Fibroblast of the aortic adventitia (primary cell): ENCODE data around the gene DTYMK. TPM values are rescaled to one million over a fixed set of nuclear protein-coding genes. Genes with fewer than 3 reads are reported as not detected.

Experiments used
- DNase-seq: peaks from one replicate; pipeline ENCODE4 v3.0.0-alpha.2; 2010; ENCODE audit warnings: low read depth
- H3K4me3 ChIP-seq: 2 replicates; pipeline ENCODE4 v1.5.1; 2011; ENCODE audit warnings: low read depth, mild to moderate bottlenecking, control low read depth, low read length, moderate library complexity
- total RNA-seq: library from RNA; depleted of rRNA; stranded (reverse); fragments of >200 nt; gene quantifications from 2 replicates; pipeline ENCODE4 v1.2.3, GENCODE V29; 2012; ENCODE audit warnings: low replicate concordance
- TF ChIP-seq, protein P1 (sequence below): IDR thresholded peaks from 2 replicates; pipeline ENCODE4 v1.5.1; 2011; ENCODE audit warnings: mild to moderate bottlenecking, low read length, control low read depth, inconsistent platforms; ENCODE audit not compliant: insufficient read depth

The DTYMK gene
- total RNA-seq, 1 donor: 41.8 TPM

GRCh38 chr2:241730671-241731293, 44.2 kb upstream of the DTYMK start:
- no peak for DNase-seq
- TF ChIP-seq, protein P1, sequence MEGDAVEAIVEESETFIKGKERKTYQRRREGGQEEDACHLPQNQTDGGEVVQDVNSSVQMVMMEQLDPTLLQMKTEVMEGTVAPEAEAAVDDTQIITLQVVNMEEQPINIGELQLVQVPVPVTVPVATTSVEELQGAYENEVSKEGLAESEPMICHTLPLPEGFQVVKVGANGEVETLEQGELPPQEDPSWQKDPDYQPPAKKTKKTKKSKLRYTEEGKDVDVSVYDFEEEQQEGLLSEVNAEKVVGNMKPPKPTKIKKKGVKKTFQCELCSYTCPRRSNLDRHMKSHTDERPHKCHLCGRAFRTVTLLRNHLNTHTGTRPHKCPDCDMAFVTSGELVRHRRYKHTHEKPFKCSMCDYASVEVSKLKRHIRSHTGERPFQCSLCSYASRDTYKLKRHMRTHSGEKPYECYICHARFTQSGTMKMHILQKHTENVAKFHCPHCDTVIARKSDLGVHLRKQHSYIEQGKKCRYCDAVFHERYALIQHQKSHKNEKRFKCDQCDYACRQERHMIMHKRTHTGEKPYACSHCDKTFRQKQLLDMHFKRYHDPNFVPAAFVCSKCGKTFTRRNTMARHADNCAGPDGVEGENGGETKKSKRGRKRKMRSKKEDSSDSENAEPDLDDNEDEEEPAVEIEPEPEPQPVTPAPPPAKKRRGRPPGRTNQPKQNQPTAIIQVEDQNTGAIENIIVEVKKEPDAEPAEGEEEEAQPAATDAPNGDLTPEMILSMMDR: no peak
- H3K4me3 ChIP-seq: no peak overlapping the region

DNA sequence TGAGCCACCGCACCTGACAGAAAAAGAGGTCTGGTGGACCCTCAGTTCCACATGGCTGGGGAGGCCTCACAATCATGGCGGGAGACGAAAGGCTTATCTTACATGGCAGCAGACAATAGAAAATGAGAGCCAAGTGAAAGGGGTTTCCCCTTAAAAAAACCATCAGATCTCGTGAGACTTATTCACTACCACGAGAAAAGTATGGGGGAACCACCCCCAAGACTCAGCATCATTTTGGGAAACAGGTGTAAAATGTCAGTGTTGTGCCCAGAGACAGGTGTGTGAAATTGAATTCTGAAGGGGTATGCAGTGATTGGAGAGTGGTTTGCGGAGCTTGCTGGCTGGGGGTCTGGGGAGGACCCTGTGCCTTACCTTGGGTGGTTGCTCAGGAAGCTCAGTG, 43.3 kb upstream of the DTYMK start:
- TF ChIP-seq, protein P1: no peak
- DNase-seq: no peak
- no peak overlapping the region for H3K4me3 ChIP-seq

DNA sequence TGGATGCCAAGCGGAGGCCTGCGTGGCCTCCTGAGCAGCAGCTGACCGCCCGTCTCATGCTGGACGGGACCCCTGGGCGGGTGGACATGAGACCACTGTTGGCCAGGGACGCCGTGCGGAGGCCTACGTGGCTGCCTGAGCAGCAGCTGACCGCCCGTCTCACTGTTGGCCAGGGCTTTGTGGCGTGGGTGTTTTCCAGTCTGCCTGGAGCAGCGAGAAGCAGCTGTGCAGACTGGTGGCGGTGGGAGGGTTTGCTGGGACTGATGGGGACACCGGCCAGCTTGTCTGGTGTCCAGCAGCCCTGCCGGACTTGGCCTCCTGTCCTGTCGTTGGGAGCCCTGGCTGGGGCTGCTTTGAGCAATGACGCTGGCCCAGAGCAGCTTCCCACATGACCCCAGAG, 42.0 kb upstream of the DTYMK start:
- no peak overlapping the region for H3K4me3 ChIP-seq
- no peak for DNase-seq
- TF ChIP-seq, protein P1: no peak

GRCh38 chr2:241728000-241728399, 41.4 kb upstream of the DTYMK start:
- no peak overlapping the region for H3K4me3 ChIP-seq
- no peak for DNase-seq
- TF ChIP-seq, protein P1: no peak

DNA sequence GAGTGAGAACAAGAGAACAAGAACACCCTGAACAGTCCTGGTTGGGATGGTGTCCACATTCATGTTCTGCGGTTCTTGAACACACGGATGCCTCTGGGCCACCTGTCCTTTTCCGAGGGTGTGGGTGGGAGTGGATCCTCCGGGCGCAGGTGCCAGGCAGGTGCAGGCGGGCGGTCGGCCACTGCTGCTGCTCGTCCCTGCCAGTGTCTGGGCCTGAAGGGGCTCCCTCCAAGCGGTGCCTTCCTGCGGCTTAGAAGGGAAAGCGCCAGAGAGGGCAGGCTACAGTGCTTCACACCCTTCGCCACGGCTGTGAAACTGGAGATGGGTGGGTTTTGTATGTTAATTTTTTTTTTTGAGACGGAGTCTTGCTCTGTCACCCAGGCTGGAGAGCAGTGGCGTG, 39.8 kb upstream of the DTYMK start:
- H3K4me3 ChIP-seq: no peak overlapping the region
- no peak for DNase-seq
- TF ChIP-seq, protein P1: no peak

- no peak for DNase-seq
- H3K4me3 ChIP-seq: no peak overlapping the region
- TF ChIP-seq, protein P1: no peak
Measured at GRCh38 chr2:241724975-241725870, 38.6 kb upstream of the DTYMK start.
